ENCODE data around the gene STRIP2.

- no peak for TF ChIP-seq SNAI2 (CRISPR knock-in tag; IDR thresholded peaks at IDR 0.05)
- TF ChIP-seq ZFP30 (CRISPR knock-in tag; IDR thresholded peaks at IDR 0.05): no peak
- TF ChIP-seq CREB5 (CRISPR knock-in tag; IDR thresholded peaks at IDR 0.05; ENCODE audit: low read depth): no peak
- TF ChIP-seq ZC3H10 (CRISPR knock-in tag; IDR thresholded peaks at IDR 0.05): no peak
- TF ChIP-seq PPARA (CRISPR knock-in tag; IDR thresholded peaks at IDR 0.05; ENCODE audit: borderline replicate concordance): no peak
- no peak for TF ChIP-seq PATZ1 (CRISPR knock-in tag; IDR thresholded peaks at IDR 0.05; ENCODE audit: borderline replicate concordance)
- TF ChIP-seq ZFP3 (CRISPR knock-in tag; IDR thresholded peaks at IDR 0.05): no peak
- TF ChIP-seq TCF4 (CRISPR knock-in tag; IDR thresholded peaks at IDR 0.05; ENCODE audit: borderline replicate concordance): no peak
- no peak for TF ChIP-seq BACH2 (CRISPR knock-in tag; IDR thresholded peaks at IDR 0.05; ENCODE audit: borderline replicate concordance)
- TF ChIP-seq RARB (CRISPR knock-in tag; IDR thresholded peaks at IDR 0.05): no peak
- no peak for TF ChIP-seq ARNTL (CRISPR knock-in tag; IDR thresholded peaks at IDR 0.05; ENCODE audit: borderline replicate concordance, low read depth)
Measured at GRCh38 chr7:129479831-129480230, 45.6 kb downstream of the STRIP2 start.
